HCT116 (cell line): Measurements from ENCODE around the gene ATP6V1B1.

Experiments used
- CEBPB ChIP-seq: IDR thresholded peaks from 2 replicates; pipeline ENCODE4 v1.6.1; 2012; ENCODE audit warnings: low read depth
- FOSL1 ChIP-seq: IDR thresholded peaks from 2 replicates; pipeline ENCODE4 v1.6.1; 2012; ENCODE audit warnings: low read depth
- RAD21 ChIP-seq: IDR thresholded peaks from 2 replicates; pipeline ENCODE4 v1.6.1; 2012; ENCODE audit warnings: low read depth, mild to moderate bottlenecking
- REST ChIP-seq: IDR thresholded peaks from 2 replicates; pipeline ENCODE4 v1.6.1; 2012; ENCODE audit warnings: low read depth
- ZNF274 ChIP-seq: fragments of 200-500 bp; sonication (Bioruptor generic); IDR thresholded peaks from 2 replicates; pipeline ENCODE4 v1.6.1; 2014; ENCODE audit warnings: mild to moderate bottlenecking, low read depth, low read length, inconsistent platforms

- TF ChIP-seq RAD21, result no peak
- TF ChIP-seq ZNF274, result no peak
- TF ChIP-seq CEBPB, result no peak
- TF ChIP-seq REST, result no peak
- TF ChIP-seq FOSL1, result no peak
Observed at GRCh38 chr2:70992945-70993853, 57.5 kb downstream of the ATP6V1B1 start.
